Limb (tissue), 2 donors: ENCODE measurements around the gene KLRD1.
A peak's percentile ranks its signal among the peaks of the same experiment; 100 is the strongest.
"Not testable (repeated sequence)": the region's sequence is repeated elsewhere in the genome, so short reads cannot be mapped to it uniquely, and the experiment has no call there.

Experiments
- DNase-seq, 2 donors: peaks; one replicate each; pipeline ENCODE4 v3.0.0-alpha.2; 2016; ENCODE audit errors: extremely low spot score in 2 of 2

The KLRD1 gene

GRCh38 chr12:10338470-10338869, 30.8 kb downstream of the KLRD1 start:
- DNase-seq, result not testable (repeated sequence)

DNA sequence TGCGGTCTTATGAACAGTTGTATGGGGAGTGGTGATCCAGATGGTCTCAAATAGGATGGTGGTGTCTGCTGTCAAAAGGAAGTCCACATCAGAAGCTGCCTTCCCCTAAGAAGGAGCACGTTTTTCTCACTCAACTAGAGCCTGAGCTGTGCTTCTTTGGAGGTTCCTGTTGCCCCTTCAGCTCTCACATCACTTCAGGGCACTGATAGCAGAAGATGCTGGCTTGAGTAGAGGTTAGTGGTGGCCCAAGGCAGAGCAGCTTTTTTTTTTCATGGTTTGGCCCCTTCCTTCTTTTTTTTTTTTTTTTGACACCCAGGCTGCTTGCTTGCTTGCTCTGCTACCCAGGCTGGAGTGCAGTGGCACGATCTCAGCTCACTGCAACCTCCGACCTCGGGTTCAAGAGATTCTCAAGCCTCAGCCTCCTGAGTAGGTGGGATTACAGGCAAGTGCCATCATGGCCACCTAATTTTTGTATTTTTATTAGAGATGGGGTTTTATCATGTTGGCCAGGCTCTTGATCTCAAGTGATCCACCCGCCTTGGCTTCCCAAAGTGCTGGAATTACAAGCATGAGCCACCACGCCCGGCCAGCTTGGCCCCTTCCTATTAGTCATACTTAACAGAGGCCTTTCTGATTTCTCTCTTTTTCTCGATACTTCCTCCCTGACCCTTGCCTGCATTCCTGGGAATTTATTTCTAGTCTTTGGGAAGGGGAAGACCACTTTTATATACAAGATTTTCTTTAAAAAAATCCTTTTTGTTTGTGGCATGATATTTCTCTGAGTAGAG, 31.6 kb downstream of the KLRD1 start:
- no peak for DNase-seq

DNA sequence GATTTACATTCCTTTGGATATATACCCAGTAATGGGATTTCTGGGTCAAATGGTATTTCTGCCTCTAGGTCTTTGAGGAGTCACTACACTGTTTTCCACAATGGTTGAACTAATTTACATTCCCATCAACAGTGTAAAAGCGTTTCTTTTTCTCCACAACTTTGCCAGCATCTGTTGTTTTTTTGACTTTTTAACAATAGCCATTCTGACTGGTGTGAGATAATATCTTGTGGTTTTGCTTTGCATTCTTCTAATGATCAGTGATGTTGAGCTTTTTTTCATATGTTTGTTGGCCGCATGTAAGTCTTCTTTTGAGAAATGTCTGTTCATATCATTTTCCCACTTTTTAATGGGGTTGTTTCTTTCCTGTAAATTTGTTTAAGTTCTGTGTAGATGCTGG, 33.3 kb downstream of the KLRD1 start:
- not testable (repeated sequence) for DNase-seq

- no peak for DNase-seq
Measured at GRCh38 chr12:10341892-10342509, 34.3 kb downstream of the KLRD1 start.

DNA sequence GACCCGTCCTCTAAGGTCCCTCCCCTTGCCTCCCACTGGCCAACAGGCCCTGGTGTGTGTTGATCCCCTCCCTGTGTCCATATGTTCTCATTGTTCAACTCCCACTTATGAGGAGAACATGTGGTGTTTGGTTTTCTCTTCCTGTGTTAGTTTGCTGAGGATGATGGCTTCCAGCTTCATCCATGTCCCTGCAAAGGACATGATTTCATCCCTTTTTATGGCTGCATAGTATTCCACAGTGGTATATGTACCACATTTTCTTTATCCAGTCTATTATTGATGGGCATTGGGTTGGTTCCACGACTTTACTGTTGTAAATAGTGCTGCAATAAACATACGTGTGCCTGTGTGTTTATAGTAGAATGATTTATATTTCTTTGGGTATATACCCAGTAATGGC, 43.8 kb downstream of the KLRD1 start:
- DNase-seq, result not testable (repeated sequence)

DNA sequence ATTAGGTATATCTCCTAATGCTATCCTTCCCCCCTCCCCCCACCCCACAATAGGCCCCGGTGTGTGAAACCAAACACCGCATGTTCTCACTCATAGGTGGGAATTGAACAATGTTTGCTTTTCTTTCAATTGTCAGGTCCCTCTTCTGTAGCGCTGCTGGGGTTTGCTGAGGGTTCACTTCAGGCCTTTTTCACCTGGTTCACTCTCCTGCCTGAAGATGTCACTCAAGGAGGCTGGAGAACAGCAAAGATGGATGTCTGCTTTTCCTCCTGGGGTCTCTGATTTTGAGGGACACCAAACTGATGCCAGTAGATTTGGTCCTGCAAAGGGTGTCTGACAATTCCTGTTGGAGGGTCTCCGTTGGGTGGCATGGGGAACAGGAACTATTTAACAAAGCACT, 46.4 kb downstream of the KLRD1 start:
- no peak for DNase-seq

GRCh38 chr12:10354502-10354901, 46.8 kb downstream of the KLRD1 start:
- DNase-seq, result no peak

GRCh38 chr12:10358131-10358530, 50.5 kb downstream of the KLRD1 start:
- DNase-seq, result no peak

- no peak for DNase-seq
Measured at GRCh38 chr12:10358969-10359368, 51.3 kb downstream of the KLRD1 start.

DNA sequence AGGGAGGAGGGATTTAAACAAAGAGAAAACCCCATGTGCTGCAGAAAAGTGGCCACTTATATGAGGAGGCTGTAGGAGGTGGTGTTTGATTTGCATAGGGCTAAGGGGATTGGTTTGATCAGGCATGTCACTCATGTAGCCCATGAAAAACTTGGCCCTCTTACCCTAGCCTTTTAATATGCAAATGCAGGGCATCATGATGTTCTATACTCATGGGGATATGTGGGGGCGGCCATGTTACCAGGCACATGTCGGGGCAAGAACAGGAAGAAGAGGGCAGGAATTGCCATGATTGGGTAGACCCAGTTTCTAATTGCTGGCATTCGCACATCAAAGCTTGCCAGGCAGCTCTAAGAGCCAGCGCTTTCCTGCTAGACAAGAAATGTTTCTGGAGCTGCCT, 53.4 kb downstream of the KLRD1 start:
- DNase-seq, result no peak

DNA sequence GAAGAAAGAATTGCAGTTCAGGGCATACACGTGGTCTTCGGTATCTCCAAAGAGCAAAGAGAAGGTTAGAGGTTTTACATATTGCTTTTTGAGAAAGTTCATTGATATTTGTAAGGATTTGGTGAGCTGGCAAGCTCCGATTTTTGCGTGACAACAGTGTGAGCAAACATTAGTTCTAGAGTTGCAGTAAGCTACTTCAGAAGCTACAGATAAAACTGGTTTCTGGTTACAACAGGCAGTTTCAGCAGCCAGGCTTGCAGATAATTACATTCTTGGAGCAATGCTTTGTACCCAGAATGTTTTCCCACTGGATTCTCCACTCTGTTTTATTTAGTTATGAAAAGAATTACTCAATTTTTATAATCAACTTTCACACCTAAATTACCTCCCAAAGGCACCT, 54.0 kb downstream of the KLRD1 start:
- peak in 1 of 2 donors; percentile 15 for DNase-seq

- DNase-seq, result no peak
Measured at GRCh38 chr12:10362325-10362724, 54.7 kb downstream of the KLRD1 start.

- DNase-seq, result no peak
Measured at GRCh38 chr12:10362828-10363657, 55.4 kb downstream of the KLRD1 start.

DNA sequence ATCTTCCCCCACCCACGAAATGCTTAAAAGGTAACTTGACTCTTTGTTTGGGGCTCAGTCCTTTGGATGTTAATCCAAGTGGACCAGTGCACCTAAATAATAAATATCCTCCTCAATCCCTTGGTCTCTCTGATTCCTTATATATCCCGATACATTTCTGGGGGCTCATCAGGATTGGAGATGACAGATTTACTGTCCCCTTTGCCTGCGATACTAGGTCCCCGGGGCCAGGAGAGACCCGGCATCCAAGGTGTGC, 55.9 kb downstream of the KLRD1 start:
- no peak for DNase-seq

DNA sequence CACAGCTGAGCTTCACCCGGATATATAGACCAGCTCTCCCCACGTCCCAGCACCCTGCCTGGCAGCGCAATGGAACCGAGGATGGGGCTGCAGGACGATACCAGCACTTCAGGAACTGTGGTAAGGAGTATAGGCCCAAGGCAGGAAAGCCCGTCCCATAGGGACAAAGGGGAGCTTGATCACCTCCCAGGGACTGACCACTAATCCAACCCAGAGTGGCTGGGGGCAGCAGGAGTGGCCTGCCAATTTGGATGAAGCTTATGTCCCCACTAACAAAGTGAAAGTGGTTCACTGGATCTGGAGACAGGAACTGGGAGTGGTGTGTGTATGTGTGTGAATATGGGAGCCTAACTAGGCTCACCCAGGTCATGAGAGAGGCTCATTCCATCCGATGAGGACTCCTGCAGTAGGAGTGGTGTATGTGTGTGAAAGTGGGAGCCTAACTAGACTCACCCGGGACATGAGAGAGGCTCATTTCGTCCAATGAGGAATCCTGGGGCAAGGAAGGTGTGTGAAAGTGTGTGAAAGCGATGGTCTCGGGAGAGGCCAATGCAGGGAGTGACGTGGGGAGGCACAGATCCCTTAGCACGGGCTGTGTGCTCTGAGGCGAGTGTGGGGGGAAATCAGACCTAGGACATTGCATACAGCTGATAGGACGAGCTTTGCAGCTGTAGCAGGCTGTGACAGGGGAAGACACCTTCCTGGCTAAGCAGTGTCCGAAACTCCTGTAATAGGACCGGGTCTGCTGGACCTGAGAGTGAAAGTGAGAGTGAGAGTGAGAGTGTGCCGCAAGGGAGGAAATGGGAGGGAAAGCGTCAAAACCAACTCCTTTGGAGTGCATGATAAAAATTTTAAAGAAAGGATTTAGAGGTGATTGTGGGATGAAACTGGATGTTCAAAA, 56.5 kb downstream of the KLRD1 start:
- peak; percentile 25 to 65 for DNase-seq

GRCh38 chr12:10364815-10365622, 57.3 kb downstream of the KLRD1 start:
- peak; percentile 64 to 82 for DNase-seq

- DNase-seq, result peak in 1 of 2 donors; percentile 3
Measured at GRCh38 chr12:10365696-10366405, 58.2 kb downstream of the KLRD1 start.

DNA sequence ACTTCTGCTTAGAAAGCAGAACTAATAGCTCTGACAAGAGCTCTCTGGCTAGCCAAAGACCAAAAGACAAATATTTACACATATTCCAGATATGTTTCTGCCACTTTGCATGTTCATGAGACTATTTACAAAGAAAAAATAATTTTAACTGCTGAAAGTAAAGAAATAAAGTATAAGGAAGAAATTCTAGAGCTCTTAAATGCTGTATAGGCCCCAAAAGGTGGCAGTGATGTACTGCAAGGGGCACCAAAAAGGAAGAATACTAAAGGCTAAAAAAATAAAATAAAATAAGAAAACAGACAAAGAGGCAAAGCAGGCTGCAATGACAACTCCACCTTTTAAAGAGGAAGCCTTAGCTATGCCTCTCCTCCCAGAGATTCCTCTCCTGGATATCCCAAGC, 59.2 kb downstream of the KLRD1 start:
- DNase-seq, result peak in 1 of 2 donors; percentile 46

- not testable (repeated sequence) for DNase-seq
Measured at GRCh38 chr12:10367714-10368113, 60.0 kb downstream of the KLRD1 start.
